Measurements from ENCODE around the gene AQP3.

- TF ChIP-seq CTCF (IDR thresholded peaks at IDR 0.05; ENCODE audit: insufficient read depth, low read length, poor library complexity, severe bottlenecking), result no peak
- TF ChIP-seq EZH2phosphoT487 (conservative IDR thresholded peaks at IDR 0.05; ENCODE audit: low read length), result no peak
These were observed 8.3 kb downstream of the AQP3 start for GRCh38 chr9:33438926-33439680.
